Activated CD8-positive, alpha-beta T cell treated with anti-CD3 and anti-CD28 coated beads for 36 hours (primary cell): ENCODE measurements around the gene MBD3. TPM values are rescaled to one million over a fixed set of nuclear protein-coding genes. Genes with fewer than 3 reads are reported as not detected.

Experiments used
- ATAC-seq: fragments of 200-7000 bp; cut with Tn5 transposase; one replicate; pipeline ENCODE4 v1.10.0; 2021; ENCODE audit warnings: mild to moderate bottlenecking, moderate library complexity
- CTCF ChIA-PET: fragments of 350-600 bp; sonication (Branson Sonifier 250); formaldehyde crosslinking; loops from one replicate; lab custom pipeline; 2021; ENCODE audit warnings: antibody characterized with exemption; lab: Charles Lee
- POLR2A ChIA-PET: fragments of 350-600 bp; sonication (Branson Sonifier 250); formaldehyde crosslinking; loops from one replicate; lab custom pipeline; 2021; ENCODE audit warnings: antibody characterized with exemption; lab: Charles Lee
- DNase-seq: peaks from one replicate; pipeline ENCODE4 v3.0.0-alpha.2; 2020
- H3K27ac Mint-ChIP-seq: one replicate; pipeline ENCODE4 v1.8.0; 2021; ENCODE audit warnings: mild to moderate bottlenecking, mixed read lengths
- H3K27me3 Mint-ChIP-seq: one replicate; pipeline ENCODE4 v1.8.0; 2021; ENCODE audit warnings: mixed read lengths
- H3K36me3 Mint-ChIP-seq: one replicate; pipeline ENCODE4 v1.8.0; 2021; ENCODE audit warnings: low read depth, mixed read lengths
- H3K4me1 Mint-ChIP-seq: one replicate; pipeline ENCODE4 v1.8.0; 2021; ENCODE audit warnings: low read depth, mixed read lengths
- H3K4me3 Mint-ChIP-seq: one replicate; pipeline ENCODE4 v1.8.0; 2021; ENCODE audit warnings: mild to moderate bottlenecking, moderate library complexity, mixed read lengths
- H3K9me3 Mint-ChIP-seq: one replicate; pipeline ENCODE4 v1.8.0; 2021; ENCODE audit warnings: mixed read lengths
- CTCF ChIP-seq: fragments of 200-600 bp; IDR thresholded peaks from one replicate; pipeline ENCODE4 v1.8.0; 2022; ENCODE audit warnings: antibody characterized with exemption, mild to moderate bottlenecking
- intact Hi-C: fragments of 100-400 bp; cut with micrococcal nuclease; formaldehyde crosslinking; loops from one replicate; pipeline ENCODE4 v1.10.0; 2022
- total RNA-seq, 2 experiments: library from RNA; stranded (reverse); gene quantifications; one replicate each; pipeline ENCODE4 v1.2.3, GENCODE V29; 2021

The MBD3 gene
- total RNA-seq, 2 experiments from 2014 or later: 87.8 to 92.5 TPM

GRCh38 chr19:1554968-1555367 lies 37.7 kb downstream of the MBD3 start:
- no peak overlapping the region for H3K27ac Mint-ChIP-seq
- no peak for ATAC-seq
- no peak for TF ChIP-seq CTCF
- no peaks in the 10 kb centered on the region for H3K4me1 Mint-ChIP-seq
- no peaks in the 10 kb centered on the region for H3K36me3 Mint-ChIP-seq
- H3K9me3 Mint-ChIP-seq: no peaks in the 10 kb centered on the region
- POLR2A ChIA-PET: no interaction called here
- no peaks in the 10 kb centered on the region for H3K27me3 Mint-ChIP-seq
- H3K4me3 Mint-ChIP-seq: no peak overlapping the region
- intact Hi-C loops: no loop called here
- DNase-seq: no peak
- CTCF ChIA-PET: interaction anchor here (1.0 kb wide), 1 partner anchor 9 kb away, joined by 3 read pairs; no protein-coding TSS in a partner anchor

GRCh38 chr19:1553415-1553814 lies 39.2 kb downstream of the MBD3 start:
- CTCF ChIA-PET: no interaction called here
- ATAC-seq (no peak), DNase-seq (no peak)
- no peak overlapping the region for H3K27ac Mint-ChIP-seq
- no peaks in the 10 kb centered on the region for H3K4me1 Mint-ChIP-seq
- H3K4me3 Mint-ChIP-seq: no peak overlapping the region
- H3K36me3 Mint-ChIP-seq: no peaks in the 10 kb centered on the region
- H3K9me3 Mint-ChIP-seq: no peaks in the 10 kb centered on the region
- POLR2A ChIA-PET: no interaction called here
- intact Hi-C loops: no loop called here
- no peak for TF ChIP-seq CTCF
- H3K27me3 Mint-ChIP-seq: peaks cover 1% of the 10 kb centered on the region

- H3K9me3 Mint-ChIP-seq: no peaks in the 10 kb centered on the region
- no peak for TF ChIP-seq CTCF
- no peaks in the 10 kb centered on the region for H3K36me3 Mint-ChIP-seq
- H3K4me1 Mint-ChIP-seq: no peaks in the 10 kb centered on the region
- CTCF ChIA-PET: interaction anchor here (1.1 kb wide), 1 partner anchor 145 kb away, joined by 3 read pairs; no protein-coding TSS in a partner anchor
- no peak overlapping the region for H3K27ac Mint-ChIP-seq
- ATAC-seq (no peak), DNase-seq (no peak)
- POLR2A ChIA-PET: interaction anchor here (0.6 to 1.1 kb wide), 2 partner anchors 40 to 129 kb away, joined by 3 read pairs; no protein-coding TSS in a partner anchor
- intact Hi-C loops: no loop called here
- H3K4me3 Mint-ChIP-seq: no peak overlapping the region
- H3K27me3 Mint-ChIP-seq: peaks cover 6% of the 10 kb centered on the region
Measured at GRCh38 chr19:1551068-1552040, 41.3 kb downstream of the MBD3 start.

DNA sequence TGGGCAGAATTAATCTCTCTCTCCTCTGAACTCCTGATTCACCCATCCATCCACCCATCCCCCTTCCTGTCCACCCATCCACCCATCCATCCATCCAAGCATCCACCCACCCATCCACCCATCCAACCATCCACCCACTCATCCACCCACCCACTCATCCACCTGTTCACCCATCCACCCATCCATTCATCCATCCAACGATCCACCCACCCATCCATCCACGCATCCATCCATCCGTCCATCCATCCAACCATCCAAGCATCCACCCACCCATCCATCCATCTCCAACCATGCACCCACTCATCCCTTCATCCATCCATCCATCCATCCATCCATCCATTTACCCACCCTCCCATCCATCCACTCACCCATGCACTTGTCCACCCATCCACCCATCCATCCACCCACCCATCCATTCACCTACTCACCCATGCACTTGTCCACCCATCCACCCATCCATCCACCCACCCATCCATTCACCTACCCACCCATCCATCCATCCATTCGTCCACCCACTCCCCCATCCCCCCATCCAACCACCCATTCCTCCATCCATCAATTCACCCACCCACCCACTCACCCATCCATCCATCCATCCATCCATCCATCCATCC lies 43.2 kb downstream of the MBD3 start:
- no peak for TF ChIP-seq CTCF
- Mint-ChIP-seq H3K36me3 (no peaks in the 10 kb centered on the region), H3K27ac (no peak overlapping the region), H3K4me3 (no peak overlapping the region), H3K27me3 (peaks cover 11% of the 10 kb centered on the region), H3K9me3 (no peaks in the 10 kb centered on the region), H3K4me1 (peaks cover 4% of the 10 kb centered on the region)
- DNase-seq (no peak), ATAC-seq (no peak)
- ChIA-PET CTCF (no interaction called here), POLR2A (no interaction called here)
- intact Hi-C loops: no loop called here
